K562 (cell line): Measurements from ENCODE around the gene GADD45B. TPM values are rescaled to one million over a fixed set of nuclear protein-coding genes. Genes with fewer than 3 reads are reported as not detected.

Experiments
- ATAC-seq: fragments of 200-7000 bp; cut with Tn5 transposase; 3 replicates; pipeline ENCODE4 v1.9.1; 2020; ENCODE audit warnings: moderate library complexity
- BruUV-seq: library from RNA; stranded (reverse); fragments of 400-500 nt; replicated peaks from 2 replicates; lab custom pipeline; 2021; lab: Mats Ljungman, UMichigan
- CTCF ChIA-PET: fragments of 300-600 bp; formaldehyde crosslinking; extraction: SDS; loops from one replicate; lab custom pipeline; 2021; ENCODE audit warnings: low intra/inter-chr PET ratio; lab: Yijun Ruan, JAX
- POLR2A ChIA-PET: fragments of 300-600, 350-650 bp; sonication (Branson Sonifier 250); formaldehyde crosslinking; extraction: SDS; loops from one replicate; lab custom pipeline; 2021; ENCODE audit warnings: antibody characterized with exemption, inconsistent platforms; lab: Yijun Ruan, JAX
- DNase-seq, 4 experiments: peaks; one replicate each; pipeline versions ENCODE4 v3.0.0 to v3.0.0-alpha.2; 2011 to 2018; ENCODE audit warnings: low spot score in 3 of 4, mixed read lengths in 3 of 4; ENCODE audit errors: extremely low read depth in 1 of 4
- FAIRE-seq: peaks from 2 replicates; lab custom pipeline; 2011; peaks lifted over from hg19 to GRCh38; lab: Jason Lieb, UNC
- H2AFZ ChIP-seq: 2 replicates; pipeline ENCODE4 v1.6.0; 2011; ENCODE audit warnings: low read depth, low read length, control low read depth, inconsistent platforms
- H3K27ac ChIP-seq: fragments of 200-600 bp; 3 replicates; pipeline ENCODE4 v1.8.0; 2011; ENCODE audit warnings: low read depth, mild to moderate bottlenecking, control low read depth, inconsistent platforms, low read length, moderate library complexity, mixed read lengths; ENCODE audit errors: extremely low read depth
- H3K27me3 ChIP-seq, 2 experiments: fragments of 300-600 bp in 1 of 2; 2 replicates in 1 of 2; 3 replicates in 1 of 2; pipeline versions ENCODE4 v1.6.0 to v1.8.0; 2011; ENCODE audit warnings: inconsistent platforms in 2 of 2, low read length in 2 of 2, mild to moderate bottlenecking in 1 of 2, mixed read lengths in 1 of 2, moderate library complexity in 1 of 2; ENCODE audit not compliant: control insufficient read depth in 2 of 2, insufficient read depth in 2 of 2
- H3K36me3 ChIP-seq: fragments of 300-600 bp; 3 replicates; pipeline ENCODE4 v1.8.0; 2011; ENCODE audit warnings: mild to moderate bottlenecking, low read length, inconsistent platforms; ENCODE audit not compliant: control insufficient read depth, insufficient read depth
- H3K4me1 ChIP-seq, 2 experiments: fragments of 200-600 bp in 1 of 2; replicated peaks in 1 of 2; 2 replicates in 1 of 2; 3 replicates in 1 of 2; pipeline versions ENCODE4 v1.5.1 to v1.8.0; 2011; ENCODE audit warnings: inconsistent platforms in 2 of 2, low read length in 2 of 2, mild to moderate bottlenecking in 1 of 2, mixed read lengths in 1 of 2, moderate library complexity in 1 of 2; ENCODE audit not compliant: control insufficient read depth in 2 of 2, insufficient read depth in 2 of 2
- H3K4me2 ChIP-seq: 2 replicates; pipeline ENCODE4 v1.6.1; 2011; ENCODE audit warnings: low read length, control low read depth, inconsistent platforms, mixed read lengths; ENCODE audit not compliant: insufficient read depth
- H3K4me3 ChIP-seq: fragments of 200-600 bp; sonication (generic), shearing (Covaris generic); 2 replicates; pipeline ENCODE4 v1.5.1; 2016; ENCODE audit warnings: control low read depth, inconsistent platforms
- H3K79me2 ChIP-seq: fragments of 200-600 bp; 3 replicates; pipeline ENCODE4 v1.8.0; 2011; ENCODE audit warnings: low read length, inconsistent platforms; ENCODE audit not compliant: control insufficient read depth, insufficient read depth
- H3K9ac ChIP-seq, 2 experiments: 2 replicates each; pipeline versions ENCODE4 v1.6.0 to v1.6.1; 2011; ENCODE audit warnings: low read depth in 2 of 2, low read length in 2 of 2, control low read depth in 1 of 2, inconsistent platforms in 1 of 2, mild to moderate bottlenecking in 1 of 2, mixed read lengths in 1 of 2; ENCODE audit not compliant: insufficient read depth in 1 of 2
- H3K9me1 ChIP-seq: one replicate; pipeline ENCODE4 v1.6.0; 2011; ENCODE audit warnings: inconsistent platforms, mild to moderate bottlenecking, low read length, moderate library complexity; ENCODE audit not compliant: control insufficient read depth, insufficient read depth
- H3K9me3 ChIP-seq: replicated peaks from 2 replicates; pipeline ENCODE4 v1.5.1; 2011; ENCODE audit warnings: low read depth, low read length, inconsistent platforms; ENCODE audit not compliant: control insufficient read depth, insufficient read depth
- H4K20me1 ChIP-seq: replicated peaks from 2 replicates; pipeline ENCODE4 v1.6.1; 2011; ENCODE audit warnings: low read length, inconsistent platforms, mixed read lengths; ENCODE audit not compliant: control insufficient read depth, insufficient read depth
- ZKSCAN8 ChIP-seq: fragments of 200-800 bp; sonication (Bioruptor generic); IDR thresholded peaks from 2 replicates; pipeline ENCODE4 v1.6.1; 2016; ENCODE audit warnings: missing genetic modification characterization, missing compliant biosample characterization
- WGBS: fragments of 100-300 bp; shearing (Covaris generic); methylation state at CpG from one replicate; pipeline ENCODE4 v1.1.6; 2016; ENCODE audit warnings: low coverage, mixed read lengths; ENCODE audit not compliant: insufficient coverage; ENCODE audit errors: missing lambda C conversion rate; 5-methylcytosine and 5-hydroxymethylcytosine counted together
- in situ Hi-C: fragments of 300-500 bp; cut with MboI; formaldehyde crosslinking; loops from 4 replicates; pipeline ENCODE4 v1.15.0; 2018; ENCODE audit warnings: inconsistent platforms, mixed read lengths
- intact Hi-C: fragments of 100-400 bp; cut with micrococcal nuclease; formaldehyde crosslinking; loops from 2 replicates; pipeline ENCODE4 v1.14.2; 2022
- polyA plus RNA-seq, 8 experiments: library from polyadenylated mRNA; depleted of rRNA in 4 of 8; stranded (reverse) in 5 of 8; unstranded in 3 of 8; fragments of >200 nt; fragmentation: Nextera tagmentation in 2 of 8; fragmentation: Illumina TruSeq in 1 of 8; extraction: Ambion mirVana in 2 of 8; extraction: Trizol in 1 of 8; gene quantifications; 2 replicates each; pipeline versions ENCODE4 v1.2.1 to v1.2.3, GENCODE V29; 2011 to 2014; ENCODE audit warnings: inconsistent platforms in 1 of 8, missing spikeins in 1 of 8
- total RNA-seq, 7 experiments: library from RNA; depleted of rRNA in 6 of 7; stranded (reverse); fragments of >200 nt in 6 of 7; fragmentation: Illumina TruSeq in 2 of 7; extraction: Trizol in 2 of 7; gene quantifications; 2 replicates each; pipeline versions ENCODE4 v1.2.1 to v1.2.3, GENCODE V29; 2011 to 2021; ENCODE audit warnings: low replicate concordance in 1 of 7
- TF ChIP-seq, protein P1 (sequence below): fragments of 450-650 bp; IDR thresholded peaks from 2 replicates; pipeline ENCODE4 v1.6.1; 2014; ENCODE audit warnings: low read depth, mild to moderate bottlenecking, moderate library complexity, borderline replicate concordance

Gene GADD45B
- total and polyA plus RNA-seq, 9 of the 15 experiments (the other 6 are each of a cell fraction or from before 2014, with no cell fraction given) = 0.06 to 4.1 (median 2.1) TPM

DNA sequence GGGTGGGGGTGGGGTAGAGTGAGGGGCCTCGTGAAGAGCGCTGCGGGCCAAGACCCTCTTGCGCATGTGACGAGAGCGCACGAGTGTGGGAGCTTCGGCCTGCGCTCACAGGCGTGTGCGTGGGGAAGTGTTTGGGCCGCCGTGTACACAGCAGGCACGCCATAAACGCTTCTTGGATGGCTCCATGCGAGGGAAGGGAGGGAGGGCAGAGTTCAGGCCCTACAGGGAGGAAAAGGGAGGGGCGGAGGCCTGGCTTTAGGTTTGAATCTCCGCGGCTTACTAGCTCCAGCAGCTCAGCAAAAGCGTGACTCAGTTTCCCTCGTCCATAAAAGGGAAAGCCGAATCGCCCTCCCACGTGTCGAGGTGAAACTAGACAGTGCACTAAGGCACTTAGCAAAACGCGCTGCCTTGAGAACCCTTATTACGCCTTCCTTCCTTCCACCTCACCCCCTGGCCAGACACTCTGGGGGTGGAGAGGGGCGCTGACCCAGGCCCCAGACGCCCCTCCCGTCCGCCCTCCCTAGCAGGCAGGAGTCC, 12.5 kb downstream of the GADD45B start:
- peaks cover 0 to 12% of the 10 kb centered on the region in 2 experiments; a peak in 1 of 5 replicates for H3K4me1 ChIP-seq
- H2AFZ ChIP-seq = no peak overlapping the region
- CTCF ChIA-PET = no interaction called here
- 12% methylated on average over 15 of the region's 32 CpGs for WGBS
- no peak overlapping the region for H3K4me2 ChIP-seq
- no peaks in the 10 kb centered on the region for H3K36me3 ChIP-seq
- intact Hi-C loops (no loop called here), in situ Hi-C loops (no loop called here)
- no peak overlapping the region for H3K9ac ChIP-seq
- no peaks in the 10 kb centered on the region for H4K20me1 ChIP-seq
- no peak overlapping the region for H3K4me3 ChIP-seq
- no peak for FAIRE-seq
- no peaks in the 10 kb centered on the region for H3K79me2 ChIP-seq
- no peak for ATAC-seq
- H3K27ac ChIP-seq = no peak overlapping the region
- POLR2A ChIA-PET = interaction anchor here (1.0 to 1.9 kb wide), 2 partner anchors 12 to 133 kb away, joined by 3 to 9 read pairs; partner anchors contain the start of gene GADD45B
- no peaks in the 10 kb centered on the region for H3K9me3 ChIP-seq
- peaks cover 11 to 65% of the 10 kb centered on the region in 2 experiments; a peak in 4 of 5 replicates for H3K27me3 ChIP-seq
- peak in 1 of 4 experiments; percentile 5 for DNase-seq
- 0 out of 2 replicates have a peak, but pooled peaks have one; percentile 82 for TF ChIP-seq ZKSCAN8 (CRISPR knock-in tag)
- TF ChIP-seq, protein P1, sequence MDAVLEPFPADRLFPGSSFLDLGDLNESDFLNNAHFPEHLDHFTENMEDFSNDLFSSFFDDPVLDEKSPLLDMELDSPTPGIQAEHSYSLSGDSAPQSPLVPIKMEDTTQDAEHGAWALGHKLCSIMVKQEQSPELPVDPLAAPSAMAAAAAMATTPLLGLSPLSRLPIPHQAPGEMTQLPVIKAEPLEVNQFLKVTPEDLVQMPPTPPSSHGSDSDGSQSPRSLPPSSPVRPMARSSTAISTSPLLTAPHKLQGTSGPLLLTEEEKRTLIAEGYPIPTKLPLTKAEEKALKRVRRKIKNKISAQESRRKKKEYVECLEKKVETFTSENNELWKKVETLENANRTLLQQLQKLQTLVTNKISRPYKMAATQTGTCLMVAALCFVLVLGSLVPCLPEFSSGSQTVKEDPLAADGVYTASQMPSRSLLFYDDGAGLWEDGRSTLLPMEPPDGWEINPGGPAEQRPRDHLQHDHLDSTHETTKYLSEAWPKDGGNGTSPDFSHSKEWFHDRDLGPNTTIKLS = no peak
- no peaks in the 10 kb centered on the region for H3K9me1 ChIP-seq
- no TSS peak for BruUV-seq
